GM23248 (cell line): ENCODE measurements around the gene RAP2C.

Source experiments
- EZH2 ChIP-seq: fragments of 200-600 bp; sonication (generic); IDR thresholded peaks from 2 replicates; pipeline ENCODE4 v1.6.1; 2018; ENCODE audit warnings: antibody characterized with exemption, mild to moderate bottlenecking; ENCODE audit not compliant: insufficient read depth, poor library complexity, severe bottlenecking
- EZH2phosphoT487 ChIP-seq: fragments of 200-600 bp; sonication (generic); IDR thresholded peaks from 2 replicates; pipeline ENCODE4 v1.6.1; 2018; ENCODE audit warnings: antibody characterized with exemption, moderate library complexity, mild to moderate bottlenecking, low read depth; ENCODE audit not compliant: insufficient read depth

DNA sequence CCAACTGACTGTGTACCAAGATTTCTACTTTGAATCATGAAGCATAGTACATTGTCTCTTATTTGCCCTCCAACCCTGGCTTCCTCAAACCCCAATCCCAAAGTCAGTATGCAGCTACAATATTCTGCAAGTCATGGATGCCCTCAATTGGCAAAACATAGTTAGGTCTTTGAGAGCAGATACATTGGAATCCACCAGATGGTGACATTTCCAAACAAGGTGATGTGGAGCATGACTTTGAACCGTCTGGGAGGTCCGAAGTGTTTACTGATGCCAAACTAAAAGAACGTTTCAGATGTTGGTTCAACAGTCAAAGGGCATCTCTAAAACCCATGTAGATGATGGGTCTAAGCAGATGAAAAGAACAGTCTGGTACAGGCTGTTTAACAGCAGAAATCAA lies 47.8 kb downstream of the RAP2C start:
- no peak for TF ChIP-seq EZH2
- no peak for TF ChIP-seq EZH2phosphoT487
